ENCODE data around the gene OGT. TPM values are rescaled to one million over a fixed set of nuclear protein-coding genes. Genes with fewer than 3 reads are reported as not detected.
"Not testable (repeated sequence)": the region's sequence is repeated elsewhere in the genome, so short reads cannot be mapped to it uniquely, and the experiment has no call there.

The OGT gene
- total RNA-seq = 42.5 and 49.6 TPM in 2 replicates

DNA sequence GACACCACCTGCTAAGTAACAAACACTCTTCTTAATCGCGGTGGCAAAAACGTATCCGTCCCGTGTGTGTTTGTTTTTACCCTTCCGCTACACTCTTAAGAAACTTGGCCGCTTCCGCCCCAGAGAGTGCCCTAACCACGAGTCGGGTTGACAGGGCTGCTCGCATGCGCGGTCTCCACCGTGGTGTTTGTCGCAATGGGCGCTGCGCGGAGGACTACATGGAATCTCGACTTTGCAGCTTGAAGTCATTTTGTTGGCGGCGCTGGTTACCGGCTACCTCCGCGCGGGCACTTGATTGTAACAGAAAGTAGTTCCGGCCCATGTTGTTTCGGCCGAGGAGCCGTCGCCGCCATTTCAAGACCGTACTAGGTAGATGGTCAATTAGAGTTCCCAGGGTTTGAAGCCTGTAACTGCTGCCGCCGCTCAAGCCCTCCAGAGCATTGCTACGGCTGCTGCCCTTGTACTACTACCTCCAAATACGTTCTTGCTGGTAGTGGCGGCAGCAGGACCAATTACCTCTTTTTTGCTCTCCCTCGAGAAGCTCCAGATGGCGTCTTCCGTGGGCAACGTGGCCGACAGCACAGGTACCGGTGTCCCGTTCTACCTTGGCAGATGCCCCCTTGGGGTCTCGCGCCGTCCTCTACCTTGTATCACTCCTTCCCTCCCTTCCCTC, at the start of gene OGT:
Gene OGT (plus strand): TSS at position 352 of the 673 bp plus-strand sequence. CDS start 196 bp downstream, at position 548.
- peak; percentile 79 for DNase-seq (ENCODE audit: low read depth)
- H3K4me3 ChIP-seq (ENCODE audit: low read depth, low read length) = peak within 1 kb of the TSS; percentile 86
- TF ChIP-seq, protein P1, sequence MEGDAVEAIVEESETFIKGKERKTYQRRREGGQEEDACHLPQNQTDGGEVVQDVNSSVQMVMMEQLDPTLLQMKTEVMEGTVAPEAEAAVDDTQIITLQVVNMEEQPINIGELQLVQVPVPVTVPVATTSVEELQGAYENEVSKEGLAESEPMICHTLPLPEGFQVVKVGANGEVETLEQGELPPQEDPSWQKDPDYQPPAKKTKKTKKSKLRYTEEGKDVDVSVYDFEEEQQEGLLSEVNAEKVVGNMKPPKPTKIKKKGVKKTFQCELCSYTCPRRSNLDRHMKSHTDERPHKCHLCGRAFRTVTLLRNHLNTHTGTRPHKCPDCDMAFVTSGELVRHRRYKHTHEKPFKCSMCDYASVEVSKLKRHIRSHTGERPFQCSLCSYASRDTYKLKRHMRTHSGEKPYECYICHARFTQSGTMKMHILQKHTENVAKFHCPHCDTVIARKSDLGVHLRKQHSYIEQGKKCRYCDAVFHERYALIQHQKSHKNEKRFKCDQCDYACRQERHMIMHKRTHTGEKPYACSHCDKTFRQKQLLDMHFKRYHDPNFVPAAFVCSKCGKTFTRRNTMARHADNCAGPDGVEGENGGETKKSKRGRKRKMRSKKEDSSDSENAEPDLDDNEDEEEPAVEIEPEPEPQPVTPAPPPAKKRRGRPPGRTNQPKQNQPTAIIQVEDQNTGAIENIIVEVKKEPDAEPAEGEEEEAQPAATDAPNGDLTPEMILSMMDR (conservative IDR thresholded peaks at IDR 0.05; ENCODE audit: low read depth, low read length) = no peak

DNA sequence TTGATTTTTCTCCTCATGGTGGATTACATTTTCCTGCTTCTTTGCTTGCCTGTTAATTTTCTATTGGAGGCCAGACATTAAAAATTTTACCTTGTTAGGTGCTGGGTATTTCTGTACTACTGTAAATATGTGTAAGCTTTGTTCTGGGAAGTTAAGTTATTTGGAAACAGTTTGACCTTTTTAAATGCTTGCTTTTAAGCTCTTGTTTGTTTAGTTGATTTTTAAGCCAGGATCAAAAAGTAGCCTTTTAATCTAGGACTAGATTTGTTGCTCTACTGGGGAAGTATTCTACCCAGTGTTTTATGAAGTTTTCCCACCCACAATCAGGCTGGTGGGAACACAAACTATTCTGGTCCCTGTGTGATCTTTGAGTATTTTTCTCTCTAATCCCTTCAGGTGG, 45.1 kb upstream of the OGT start:
- no peak overlapping the region for H3K4me3 ChIP-seq (ENCODE audit: low read depth, low read length)
- DNase-seq (ENCODE audit: low read depth) = no peak
- TF ChIP-seq, protein P1 (conservative IDR thresholded peaks at IDR 0.05; ENCODE audit: low read depth, low read length) = no peak

DNA sequence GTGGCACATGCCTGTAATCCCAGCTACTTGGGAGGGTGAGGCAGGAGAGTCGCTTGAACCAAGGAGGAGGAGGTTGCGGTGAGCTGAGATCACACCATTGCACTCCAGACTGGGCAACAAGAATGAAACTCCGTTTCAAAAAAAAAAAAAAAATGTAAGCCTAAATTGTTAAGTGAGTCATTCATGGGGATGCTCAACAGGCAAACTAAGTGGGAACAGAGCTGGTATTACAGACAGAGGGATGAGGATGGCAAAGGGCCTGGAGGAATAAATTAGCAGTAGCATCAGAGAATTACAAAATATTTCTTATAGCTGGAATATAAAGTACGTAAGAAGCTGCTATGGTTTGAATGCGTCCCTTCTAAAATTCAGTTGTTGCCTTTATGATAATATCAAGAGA, 43.4 kb upstream of the OGT start:
- TF ChIP-seq, protein P1 (conservative IDR thresholded peaks at IDR 0.05; ENCODE audit: low read depth, low read length) = no peak

DNA sequence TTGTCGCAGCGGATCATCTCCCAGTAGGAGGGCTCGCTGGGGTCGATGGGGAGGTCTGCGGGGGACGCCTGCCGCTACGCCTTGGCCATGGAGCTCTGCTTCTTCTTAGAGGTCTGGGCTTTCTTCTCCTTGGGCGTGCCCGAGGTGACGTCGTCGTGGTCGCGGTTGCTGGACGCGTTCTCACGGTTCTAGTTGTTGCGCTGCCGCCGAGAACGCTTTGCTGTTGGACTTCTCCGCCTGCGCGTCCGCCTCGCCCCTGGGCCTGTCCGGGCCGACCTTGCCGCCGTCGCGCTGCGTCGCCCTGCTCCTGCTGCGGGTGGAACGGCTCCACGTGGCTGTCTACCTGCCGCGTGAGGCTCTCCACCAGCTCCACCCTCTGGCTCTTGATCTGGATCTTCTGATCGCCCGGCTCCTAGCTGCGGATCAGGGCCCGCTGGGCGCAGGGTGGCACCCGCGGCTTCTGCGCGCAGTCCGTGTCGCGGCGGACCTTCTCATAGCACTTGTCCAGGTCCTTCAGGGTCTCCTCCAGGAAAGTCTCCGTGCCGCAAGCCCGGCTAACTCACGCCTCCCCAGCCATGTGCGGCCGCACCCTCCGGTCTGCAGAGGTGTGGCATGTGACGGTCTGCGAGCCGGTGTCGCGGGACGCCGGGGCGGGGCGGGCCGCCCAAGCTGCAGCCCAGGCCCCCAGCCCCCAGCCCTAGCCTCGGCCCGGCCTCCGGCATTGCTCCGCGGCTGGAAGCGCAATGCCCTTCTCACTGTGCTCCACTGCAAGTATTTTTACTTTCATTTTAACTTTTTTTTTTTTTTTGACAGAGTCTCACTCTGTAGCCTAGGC, 40.5 kb upstream of the OGT start:
- DNase-seq (ENCODE audit: low read depth) = no peak
- TF ChIP-seq, protein P1 (conservative IDR thresholded peaks at IDR 0.05; ENCODE audit: low read depth, low read length) = no peak
- H3K4me3 ChIP-seq (ENCODE audit: low read depth, low read length) = peak overlapping the region; percentile 56

More for the DNA sequence above, 43.4 kb upstream of the OGT start:
- no peak overlapping the region for H3K4me3 ChIP-seq (ENCODE audit: low read depth, low read length)
- DNase-seq (ENCODE audit: low read depth) = no peak

DNA sequence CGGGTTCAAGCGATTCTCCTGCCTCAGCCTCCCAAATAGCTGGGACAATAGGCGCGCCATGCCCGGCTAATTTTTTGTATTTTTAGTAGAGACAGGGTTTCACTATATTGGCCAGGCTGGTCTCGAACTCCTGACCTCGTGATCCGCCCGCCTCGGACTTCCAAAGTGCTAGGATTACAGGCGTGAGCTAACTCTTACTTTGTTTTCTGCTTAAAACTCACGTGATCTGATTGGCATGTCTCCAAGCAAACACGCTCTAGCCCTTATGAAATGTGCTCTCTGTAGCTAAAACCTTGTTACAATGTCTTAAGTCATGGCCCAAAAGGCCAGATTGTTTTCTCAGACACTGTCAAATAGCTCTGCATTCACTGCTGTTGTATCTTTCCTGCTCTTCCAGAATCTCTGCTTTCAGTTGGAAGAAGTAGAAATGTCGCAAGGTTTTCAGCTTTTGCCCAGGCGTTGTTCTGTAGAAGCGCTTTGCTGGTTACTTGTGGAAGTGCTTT, 39.7 kb upstream of the OGT start:
- H3K4me3 ChIP-seq (ENCODE audit: low read depth, low read length) = peak overlapping the region; percentile 56
- no peak for DNase-seq (ENCODE audit: low read depth)
- TF ChIP-seq, protein P1 (conservative IDR thresholded peaks at IDR 0.05; ENCODE audit: low read depth, low read length) = no peak

DNA sequence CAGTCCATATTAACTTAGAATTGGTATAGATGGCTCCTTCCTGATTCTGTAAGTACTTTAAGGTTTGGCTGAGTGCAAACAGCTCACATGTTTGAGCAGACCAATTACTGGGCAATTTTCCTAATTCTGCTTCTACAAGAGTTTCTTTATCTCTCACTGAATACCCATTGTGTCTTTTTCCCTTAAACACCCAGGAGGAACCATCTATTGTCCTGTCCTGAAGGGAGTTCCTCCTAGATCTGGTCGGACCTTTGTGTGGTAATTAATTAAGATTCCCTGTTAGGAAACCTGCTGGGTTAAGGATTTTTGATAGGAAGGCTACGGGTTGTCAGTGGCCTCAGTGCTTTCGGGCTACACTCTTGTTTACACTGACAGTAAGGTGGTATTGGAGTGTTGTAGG, 36.9 kb upstream of the OGT start:
- not testable (repeated sequence) for DNase-seq (ENCODE audit: low read depth)

DNA sequence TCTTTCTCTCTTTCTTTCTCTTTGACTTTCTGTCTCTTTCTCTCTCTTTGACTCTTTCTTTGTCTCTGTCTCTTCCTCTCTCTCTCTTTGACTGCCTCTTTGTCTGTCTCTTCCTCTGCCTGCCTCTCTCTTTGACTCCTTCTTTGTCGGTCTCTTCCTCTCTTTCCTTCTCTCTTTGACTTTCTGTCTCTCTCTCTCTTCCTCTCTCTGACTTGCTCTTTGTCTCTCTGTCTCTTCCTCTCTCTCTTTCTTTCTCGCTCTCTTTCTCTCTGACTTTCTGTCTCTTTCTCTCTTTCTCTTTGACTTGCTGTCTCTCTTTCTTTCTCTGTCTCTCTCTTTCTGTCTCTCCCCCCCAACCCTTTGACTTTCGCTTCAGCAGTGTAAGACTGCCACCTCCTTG, 36.4 kb upstream of the OGT start:
- no peak for DNase-seq (ENCODE audit: low read depth)
- TF ChIP-seq, protein P1 (conservative IDR thresholded peaks at IDR 0.05; ENCODE audit: low read depth, low read length) = no peak

More for the DNA sequence above, 36.9 kb upstream of the OGT start:
- H3K4me3 ChIP-seq (ENCODE audit: low read depth, low read length) = not testable (repeated sequence)

DNA sequence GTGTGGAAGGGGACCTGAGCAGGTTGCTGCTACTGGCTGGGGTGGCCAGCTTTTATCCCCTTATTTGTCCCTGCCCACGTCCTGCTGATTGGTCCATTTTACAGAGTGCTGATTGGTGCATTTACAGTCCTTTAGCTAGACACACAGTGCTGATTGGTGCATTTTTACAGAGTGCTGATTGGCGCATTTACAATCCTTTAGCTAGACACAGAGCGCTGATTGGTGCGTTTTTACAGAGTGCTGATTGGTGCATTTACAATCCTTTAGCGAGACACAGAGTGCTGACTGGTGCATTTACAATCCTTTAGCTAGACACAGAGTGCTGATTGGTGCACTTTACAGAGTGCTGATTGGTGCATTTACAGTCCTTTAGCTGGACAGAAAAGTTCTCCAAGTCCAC, 30.8 kb upstream of the OGT start:
- not testable (repeated sequence) for H3K4me3 ChIP-seq (ENCODE audit: low read depth, low read length)

More for the DNA sequence above, 36.4 kb upstream of the OGT start:
- H3K4me3 ChIP-seq (ENCODE audit: low read depth, low read length) = no peak overlapping the region

More for the DNA sequence above, 30.8 kb upstream of the OGT start:
- DNase-seq (ENCODE audit: low read depth) = not testable (repeated sequence)

Measured in epithelial cell of proximal tubule (primary cell).